Measurements from ENCODE around the gene ALLC. TPM values are rescaled to one million over a fixed set of nuclear protein-coding genes. Genes with fewer than 3 reads are reported as not detected.

Gene ALLC
- total RNA-seq, 2 experiments from 2014 or later = not detected

DNA sequence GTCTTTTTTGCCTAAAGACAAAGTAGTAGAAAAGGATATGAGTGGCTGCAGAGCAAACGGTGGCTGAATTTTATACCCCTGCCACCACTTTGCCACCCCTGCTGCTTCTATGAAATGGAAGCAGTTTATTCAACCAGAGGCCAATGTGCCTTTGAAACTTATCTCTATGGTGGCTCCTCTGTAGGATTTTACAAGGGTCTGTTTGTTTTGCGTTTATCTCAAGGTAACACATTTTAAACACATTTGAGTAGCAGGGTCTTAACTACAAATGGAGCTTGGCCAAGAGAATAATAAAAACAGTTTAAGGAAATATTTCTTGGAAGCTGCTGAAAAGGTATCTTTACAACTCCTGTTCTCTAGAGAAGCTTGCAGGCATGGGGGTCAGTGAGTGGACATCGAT is 6.1 kb downstream of the ALLC start:
- H3K4me1 Mint-ChIP-seq = peaks cover 13% of the 10 kb centered on the region
- DNase-seq (no peak), ATAC-seq (no peak)
- H3K9me3 Mint-ChIP-seq (ENCODE audit: low read depth) = peaks cover 3% of the 10 kb centered on the region
- ChIA-PET POLR2A (no interaction called here), CTCF (interaction anchor here (1.1 to 1.5 kb wide), 2 partner anchors 12 to 117 kb away, joined by 3 to 6 read pairs; no protein-coding TSS in a partner anchor)
- no peak overlapping the region for H3K27ac Mint-ChIP-seq
- no peaks in the 10 kb centered on the region for H3K27me3 Mint-ChIP-seq
- H3K36me3 Mint-ChIP-seq (ENCODE audit: low read depth) = no peaks in the 10 kb centered on the region
- intact Hi-C loops (cut with DNase I, micrococcal nuclease) = no loop called here
- no peak overlapping the region for H3K4me3 Mint-ChIP-seq

DNA sequence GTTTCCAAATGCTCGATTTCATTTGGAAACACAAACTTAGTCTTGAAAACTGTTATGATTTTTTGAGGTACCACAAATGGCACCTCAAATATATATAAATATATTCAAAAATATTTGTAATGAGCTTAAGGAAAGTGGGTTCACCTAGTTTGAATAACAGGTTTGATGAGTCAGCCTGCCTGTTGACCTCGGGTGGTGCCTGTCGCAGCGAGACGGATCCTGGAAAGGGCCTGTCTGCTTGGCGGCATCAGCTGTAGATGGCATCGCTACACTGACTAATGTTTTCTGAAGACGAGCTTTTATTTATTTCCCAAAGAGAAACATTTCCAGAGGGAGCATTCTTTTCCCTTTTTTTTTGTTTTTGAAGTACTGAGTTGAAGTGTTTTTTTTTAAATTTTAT is 6.9 kb downstream of the ALLC start:
- intact Hi-C loops (cut with DNase I, micrococcal nuclease) = no loop called here
- Mint-ChIP-seq H3K4me1 (peaks cover 8% of the 10 kb centered on the region), H3K36me3 (ENCODE audit: low read depth) (no peaks in the 10 kb centered on the region), H3K27ac (no peak overlapping the region), H3K27me3 (peaks cover 3% of the 10 kb centered on the region), H3K4me3 (no peak overlapping the region), H3K9me3 (ENCODE audit: low read depth) (peaks cover 3% of the 10 kb centered on the region)
- ATAC-seq (no peak), DNase-seq (no peak)
- CTCF ChIA-PET = interaction anchor here (1.1 to 1.5 kb wide), 2 partner anchors 13 to 116 kb away, joined by 3 to 6 read pairs; no protein-coding TSS in a partner anchor
- POLR2A ChIA-PET = interaction anchor here (0.6 kb wide), 1 partner anchor 22 kb away, joined by 6 read pairs; no protein-coding TSS in a partner anchor

DNA sequence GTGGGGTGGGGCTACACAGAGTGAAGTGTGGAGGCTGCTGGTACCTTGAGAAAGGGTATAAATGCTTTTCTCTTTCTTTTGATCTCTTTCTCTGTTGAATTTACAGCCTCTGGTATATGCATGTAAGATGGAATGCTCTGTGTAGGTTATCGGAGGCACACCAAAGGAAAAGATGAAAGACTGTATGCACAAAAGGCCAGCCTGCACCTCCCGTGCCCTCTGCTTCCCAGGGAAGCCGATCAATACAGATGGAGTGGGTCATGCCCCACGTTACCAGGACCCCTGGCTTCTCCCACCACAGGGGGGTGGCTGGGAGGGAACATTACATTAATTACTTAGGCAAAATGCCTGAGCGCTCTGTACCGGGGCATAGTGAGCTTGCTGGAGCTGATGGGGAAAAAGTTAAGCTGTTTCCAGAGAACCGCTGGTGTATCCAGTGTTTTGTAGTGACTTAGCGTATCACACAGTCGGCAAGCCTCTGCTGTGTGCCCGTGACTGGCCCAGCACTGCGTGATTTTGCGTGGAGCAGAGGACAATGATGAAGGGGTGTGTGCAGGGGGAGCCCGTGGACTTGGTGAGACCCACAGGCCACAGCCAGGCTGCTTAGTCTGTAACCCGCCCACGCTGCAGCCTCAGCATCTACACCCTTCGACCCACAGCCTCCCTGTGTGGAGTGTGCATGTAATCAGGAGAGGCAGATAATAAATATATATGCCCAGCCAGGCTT is 8.0 kb downstream of the ALLC start:
- Mint-ChIP-seq H3K27me3 (peaks cover 3% of the 10 kb centered on the region), H3K4me3 (no peak overlapping the region), H3K27ac (no peak overlapping the region), H3K4me1 (no peaks in the 10 kb centered on the region), H3K36me3 (ENCODE audit: low read depth) (no peaks in the 10 kb centered on the region), H3K9me3 (ENCODE audit: low read depth) (no peaks in the 10 kb centered on the region)
- ATAC-seq = no peak
- intact Hi-C loops (cut with DNase I, micrococcal nuclease) = no loop called here
- ChIA-PET POLR2A (no interaction called here), CTCF (no interaction called here)
- DNase-seq = no peak

DNA sequence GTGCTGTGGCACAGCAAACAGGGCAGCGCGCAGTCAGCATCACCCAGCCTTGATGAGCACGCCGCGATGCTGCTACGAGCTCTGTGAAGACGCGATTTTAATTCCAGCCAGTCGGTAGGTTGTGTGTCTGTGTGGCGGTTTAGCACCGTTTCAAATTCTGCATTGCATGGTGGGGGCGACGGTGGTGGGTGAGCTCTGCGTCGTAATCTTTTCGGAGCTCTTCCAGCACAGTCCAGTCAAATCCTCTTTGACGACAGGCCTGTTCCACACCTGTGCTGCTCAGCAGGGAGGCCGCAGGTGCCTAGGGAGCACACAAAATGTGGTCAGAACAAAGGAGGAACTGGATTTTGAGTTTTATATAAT is 8.6 kb downstream of the ALLC start:
- ChIA-PET CTCF (no interaction called here), POLR2A (no interaction called here)
- H3K9me3 Mint-ChIP-seq (ENCODE audit: low read depth) = no peaks in the 10 kb centered on the region
- peaks cover 3% of the 10 kb centered on the region for H3K27me3 Mint-ChIP-seq
- DNase-seq (no peak), ATAC-seq (no peak)
- no peak overlapping the region for H3K4me3 Mint-ChIP-seq
- no peaks in the 10 kb centered on the region for H3K4me1 Mint-ChIP-seq
- H3K27ac Mint-ChIP-seq = no peak overlapping the region
- intact Hi-C loops (cut with DNase I, micrococcal nuclease) = no loop called here
- no peaks in the 10 kb centered on the region for H3K36me3 Mint-ChIP-seq (ENCODE audit: low read depth)

DNA sequence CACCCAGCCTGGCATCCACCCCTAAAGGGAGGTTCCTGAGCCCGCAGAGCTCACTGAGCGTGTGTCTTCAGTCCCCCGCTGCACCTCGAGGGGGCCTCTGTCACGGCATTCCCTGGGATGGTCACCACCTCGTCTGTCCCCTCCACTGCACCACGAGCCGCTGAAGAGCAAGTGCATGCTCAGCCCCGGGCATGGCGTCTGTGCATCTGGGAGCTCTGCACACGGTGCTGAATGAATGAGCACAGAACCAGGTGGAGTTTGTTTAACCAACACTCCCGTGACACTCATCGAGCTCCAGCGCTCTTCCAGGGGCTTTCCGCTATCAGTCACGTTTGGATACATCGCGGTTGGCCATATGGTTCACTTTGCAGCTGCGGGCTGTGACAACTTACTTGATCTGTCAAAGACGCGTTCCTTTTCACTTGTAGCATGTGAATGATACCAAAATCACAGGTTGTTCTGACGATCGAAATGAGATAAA is 9.2 kb downstream of the ALLC start:
- no peaks in the 10 kb centered on the region for H3K4me1 Mint-ChIP-seq
- ATAC-seq (no peak), DNase-seq (no peak)
- peaks cover 3% of the 10 kb centered on the region for H3K27me3 Mint-ChIP-seq
- H3K27ac Mint-ChIP-seq = no peak overlapping the region
- no peak overlapping the region for H3K4me3 Mint-ChIP-seq
- H3K36me3 Mint-ChIP-seq (ENCODE audit: low read depth) = no peaks in the 10 kb centered on the region
- no peaks in the 10 kb centered on the region for H3K9me3 Mint-ChIP-seq (ENCODE audit: low read depth)
- POLR2A ChIA-PET = no interaction called here
- intact Hi-C loops (cut with DNase I, micrococcal nuclease) = no loop called here
- CTCF ChIA-PET = no interaction called here

DNA sequence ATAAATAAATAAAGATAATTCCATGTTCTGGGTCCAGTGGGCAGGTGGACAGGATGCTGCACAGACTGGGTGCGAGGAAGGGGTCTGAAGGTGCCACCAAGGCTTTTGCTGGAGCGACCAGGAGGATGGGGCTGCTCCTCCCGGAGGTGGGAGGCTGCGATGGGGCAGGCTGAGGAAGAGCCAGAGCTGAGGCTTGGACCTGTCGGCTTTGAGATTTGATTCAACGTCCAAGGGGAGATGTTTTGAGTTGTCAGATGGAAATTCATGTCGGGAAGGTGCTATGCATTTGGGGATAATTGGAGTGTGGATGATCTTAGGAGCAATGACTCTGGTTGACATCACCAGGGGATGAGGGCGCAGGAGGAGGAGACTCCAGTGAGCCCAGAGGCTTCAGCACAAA is 11.7 kb downstream of the ALLC start:
- no peaks in the 10 kb centered on the region for H3K36me3 Mint-ChIP-seq (ENCODE audit: low read depth)
- no peak for ATAC-seq
- H3K27ac Mint-ChIP-seq = no peak overlapping the region
- CTCF ChIA-PET = no interaction called here
- no peak for DNase-seq
- no peaks in the 10 kb centered on the region for H3K9me3 Mint-ChIP-seq (ENCODE audit: low read depth)
- H3K4me3 Mint-ChIP-seq = no peak overlapping the region
- H3K27me3 Mint-ChIP-seq = peaks cover 3% of the 10 kb centered on the region
- POLR2A ChIA-PET = no interaction called here
- intact Hi-C loops (cut with DNase I, micrococcal nuclease) = no loop called here
- no peaks in the 10 kb centered on the region for H3K4me1 Mint-ChIP-seq

DNA sequence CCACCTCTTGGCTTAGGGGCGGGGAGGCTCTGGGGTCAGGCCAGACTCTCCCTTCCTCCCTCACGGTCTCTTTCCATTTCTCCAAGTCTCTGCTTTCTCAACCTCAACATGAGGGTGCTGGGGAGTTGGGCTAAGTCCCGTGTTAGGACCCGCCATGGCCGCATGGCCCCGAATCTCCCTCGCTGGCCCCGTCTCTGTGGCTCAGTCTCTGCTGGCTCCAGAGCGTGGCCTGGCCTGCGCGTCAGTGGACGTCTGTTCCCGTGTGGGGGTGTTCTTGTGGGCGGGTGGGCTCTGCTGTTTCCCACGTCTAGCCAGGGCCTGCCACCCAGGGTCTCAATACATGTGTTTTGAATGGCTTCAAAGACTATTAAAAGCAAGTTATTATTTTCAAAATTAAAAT is 12.4 kb downstream of the ALLC start:
- Mint-ChIP-seq H3K27me3 (peaks cover 3% of the 10 kb centered on the region), H3K4me3 (no peak overlapping the region), H3K9me3 (ENCODE audit: low read depth) (no peaks in the 10 kb centered on the region), H3K4me1 (no peaks in the 10 kb centered on the region), H3K27ac (no peak overlapping the region), H3K36me3 (ENCODE audit: low read depth) (no peaks in the 10 kb centered on the region)
- DNase-seq (no peak), ATAC-seq (no peak)
- intact Hi-C loops (cut with DNase I, micrococcal nuclease) = no loop called here
- ChIA-PET POLR2A (no interaction called here), CTCF (interaction anchor here (1.4 kb wide), 1 partner anchor 18 kb away, joined by 5 read pairs; no protein-coding TSS in a partner anchor)

DNA sequence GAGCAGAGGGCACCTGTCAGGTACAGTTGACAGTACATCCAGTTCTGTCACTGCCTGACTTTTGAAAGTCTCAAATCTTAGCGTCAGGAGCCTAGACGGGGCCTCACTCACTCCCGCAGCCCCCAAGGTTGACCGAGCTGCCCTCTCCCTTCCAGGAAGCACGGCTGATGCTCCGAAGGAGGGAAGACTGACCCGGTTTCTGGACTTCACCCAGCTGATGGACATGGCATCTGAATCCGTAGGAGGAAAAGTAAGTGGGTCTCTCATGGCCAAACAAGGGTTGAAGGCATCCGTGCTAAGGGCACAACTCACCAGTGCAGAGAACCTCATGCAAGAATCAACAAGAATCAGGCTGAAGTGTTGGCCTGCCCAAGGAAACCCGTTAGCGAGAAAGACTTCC is 12.9 kb downstream of the ALLC start:
- no peak overlapping the region for H3K4me3 Mint-ChIP-seq
- intact Hi-C loops (cut with DNase I, micrococcal nuclease) = no loop called here
- H3K27ac Mint-ChIP-seq = no peak overlapping the region
- H3K9me3 Mint-ChIP-seq (ENCODE audit: low read depth) = no peaks in the 10 kb centered on the region
- no peak for DNase-seq
- ATAC-seq = no peak
- no peaks in the 10 kb centered on the region for H3K36me3 Mint-ChIP-seq (ENCODE audit: low read depth)
- H3K4me1 Mint-ChIP-seq = no peaks in the 10 kb centered on the region
- ChIA-PET POLR2A (no interaction called here), CTCF (interaction anchor here (1.4 kb wide), 1 partner anchor 19 kb away, joined by 5 read pairs; no protein-coding TSS in a partner anchor)
- H3K27me3 Mint-ChIP-seq = peaks cover 3% of the 10 kb centered on the region

DNA sequence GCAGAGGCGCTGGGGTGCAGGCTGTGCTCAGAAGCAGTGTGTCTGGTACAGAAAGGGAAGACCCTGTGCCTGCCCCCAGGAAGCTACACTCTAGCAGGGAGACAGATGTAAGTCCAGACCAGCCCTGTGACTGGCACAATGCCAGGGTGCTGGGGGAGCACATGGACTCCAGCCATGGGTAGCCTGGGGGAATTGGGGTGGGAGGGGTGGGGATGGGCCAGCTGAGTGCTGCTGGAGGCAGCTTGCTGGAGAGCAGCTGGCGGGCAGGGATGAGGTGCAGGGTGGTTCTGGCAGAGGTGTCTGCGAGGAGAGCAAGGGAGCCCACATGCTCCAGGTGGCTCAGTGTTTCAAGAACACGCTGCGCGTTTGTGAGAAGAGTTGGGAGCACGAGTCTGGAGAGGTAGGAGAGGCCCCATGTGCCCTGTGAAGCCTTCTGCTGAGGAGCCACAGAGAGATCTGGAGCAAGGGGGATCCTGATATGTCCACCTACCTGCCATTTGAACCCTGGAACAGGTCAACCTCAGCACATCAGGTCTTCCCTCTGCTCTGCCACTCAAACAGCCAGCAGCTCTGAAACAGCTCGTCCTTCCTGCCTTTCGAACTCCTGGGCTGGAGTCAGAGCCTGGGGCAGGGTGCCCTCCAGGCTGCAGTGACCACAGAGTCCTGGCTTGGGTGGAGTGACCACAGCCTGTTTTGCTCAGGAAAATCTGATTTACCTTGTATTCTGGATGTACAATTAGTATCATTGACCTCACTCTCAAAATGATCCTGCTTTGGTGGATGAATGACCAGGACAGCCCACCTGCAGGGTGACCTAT is 15.1 kb downstream of the ALLC start:
- ATAC-seq (no peak), DNase-seq (no peak)
- CTCF ChIA-PET = no interaction called here
- Mint-ChIP-seq H3K27me3 (peaks cover 3% of the 10 kb centered on the region), H3K27ac (no peak overlapping the region), H3K4me3 (no peak overlapping the region), H3K36me3 (ENCODE audit: low read depth) (no peaks in the 10 kb centered on the region), H3K4me1 (no peaks in the 10 kb centered on the region), H3K9me3 (ENCODE audit: low read depth) (no peaks in the 10 kb centered on the region)
- POLR2A ChIA-PET = no interaction called here
- intact Hi-C loops (cut with DNase I, micrococcal nuclease) = no loop called here

DNA sequence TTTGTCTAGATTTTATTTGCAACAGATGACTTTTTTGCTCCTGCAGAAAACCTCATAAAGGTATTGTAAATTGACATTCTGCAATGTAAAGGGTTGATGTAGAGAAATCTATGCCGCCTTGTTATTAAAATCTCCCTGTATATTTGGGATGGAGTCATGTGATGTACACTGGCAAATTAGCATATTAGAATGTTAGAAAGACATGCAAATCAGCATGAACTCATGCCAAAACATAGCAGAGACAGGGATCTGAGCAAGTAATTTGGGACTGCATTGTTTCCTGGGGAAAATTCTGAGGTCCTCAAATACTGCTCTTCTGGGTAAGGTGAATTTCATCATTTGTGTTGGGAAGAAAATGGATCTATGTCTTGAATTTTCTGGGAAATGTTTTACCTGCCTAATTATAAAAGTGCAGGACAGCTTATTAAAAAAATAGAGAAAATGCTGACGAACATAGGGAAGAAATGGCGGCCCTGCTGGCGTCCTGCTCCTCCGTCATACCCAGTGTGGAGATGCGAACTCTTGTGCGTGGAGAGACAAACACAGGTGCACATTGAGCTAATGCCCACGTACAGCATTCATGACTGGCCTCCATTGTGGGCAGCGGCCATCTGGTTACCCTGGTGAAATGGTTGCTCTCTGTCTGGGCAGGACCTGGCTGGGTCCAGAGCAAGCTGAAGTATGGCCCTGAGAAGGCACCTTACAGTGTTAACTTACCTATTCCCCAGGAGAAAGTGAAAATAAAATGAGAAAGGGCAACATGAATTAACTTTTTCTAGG is 16.3 kb downstream of the ALLC start:
- no peaks in the 10 kb centered on the region for H3K4me1 Mint-ChIP-seq
- ATAC-seq (no peak), DNase-seq (no peak)
- ChIA-PET CTCF (interaction anchor here (0.8 kb wide), 1 partner anchor 9 kb away, joined by 3 read pairs; no protein-coding TSS in a partner anchor), POLR2A (no interaction called here)
- intact Hi-C loops (cut with DNase I, micrococcal nuclease) = no loop called here
- H3K9me3 Mint-ChIP-seq (ENCODE audit: low read depth) = no peaks in the 10 kb centered on the region
- H3K36me3 Mint-ChIP-seq (ENCODE audit: low read depth) = no peaks in the 10 kb centered on the region
- H3K27me3 Mint-ChIP-seq = peaks cover 3% of the 10 kb centered on the region
- H3K27ac Mint-ChIP-seq = no peak overlapping the region
- H3K4me3 Mint-ChIP-seq = no peak overlapping the region

DNA sequence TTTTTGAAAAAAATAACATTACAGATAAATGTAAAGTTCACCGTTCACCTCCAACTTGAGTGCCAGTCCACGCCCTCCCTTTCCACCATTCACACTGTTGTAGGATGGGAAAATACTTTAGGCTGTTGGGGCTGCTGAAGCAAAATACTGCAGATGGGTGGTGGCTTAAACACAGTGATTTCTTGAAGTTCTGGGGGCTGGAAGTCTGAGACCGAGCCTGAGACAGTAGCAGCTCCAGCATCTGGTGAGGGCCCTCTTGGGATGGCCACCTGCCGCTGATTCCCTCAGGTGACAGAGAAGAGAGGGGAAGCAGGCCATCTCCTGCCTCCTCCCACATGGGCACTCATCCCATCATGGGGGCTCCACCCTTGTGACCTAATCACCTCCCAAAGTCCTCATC is 17.7 kb downstream of the ALLC start:
- H3K27me3 Mint-ChIP-seq = no peaks in the 10 kb centered on the region
- no peak for ATAC-seq
- intact Hi-C loops (cut with DNase I, micrococcal nuclease) = no loop called here
- no peak overlapping the region for H3K27ac Mint-ChIP-seq
- ChIA-PET POLR2A (no interaction called here), CTCF (no interaction called here)
- no peak overlapping the region for H3K4me3 Mint-ChIP-seq
- H3K4me1 Mint-ChIP-seq = no peaks in the 10 kb centered on the region
- no peak for DNase-seq
- no peaks in the 10 kb centered on the region for H3K36me3 Mint-ChIP-seq (ENCODE audit: low read depth)
- no peaks in the 10 kb centered on the region for H3K9me3 Mint-ChIP-seq (ENCODE audit: low read depth)
